Breast epithelium (tissue), 3 donors: ENCODE measurements around the gene PRKG1.

ENCODE experiments used
- POLR2A ChIP-seq: fragments of 450-650 bp; IDR thresholded peaks from one replicate; pipeline ENCODE4 v1.6.1; 2016; ENCODE audit warnings: antibody characterized with exemption, mild to moderate bottlenecking, moderate library complexity
- TF ChIP-seq, protein P1 (sequence below), 3 donors: fragments of 450-650 bp; IDR thresholded peaks; one replicate each; pipeline ENCODE4 v1.5.1; 2016 to 2017; ENCODE audit warnings: antibody characterized with exemption in 3 of 3, mild to moderate bottlenecking in 3 of 3, moderate library complexity in 3 of 3

DNA sequence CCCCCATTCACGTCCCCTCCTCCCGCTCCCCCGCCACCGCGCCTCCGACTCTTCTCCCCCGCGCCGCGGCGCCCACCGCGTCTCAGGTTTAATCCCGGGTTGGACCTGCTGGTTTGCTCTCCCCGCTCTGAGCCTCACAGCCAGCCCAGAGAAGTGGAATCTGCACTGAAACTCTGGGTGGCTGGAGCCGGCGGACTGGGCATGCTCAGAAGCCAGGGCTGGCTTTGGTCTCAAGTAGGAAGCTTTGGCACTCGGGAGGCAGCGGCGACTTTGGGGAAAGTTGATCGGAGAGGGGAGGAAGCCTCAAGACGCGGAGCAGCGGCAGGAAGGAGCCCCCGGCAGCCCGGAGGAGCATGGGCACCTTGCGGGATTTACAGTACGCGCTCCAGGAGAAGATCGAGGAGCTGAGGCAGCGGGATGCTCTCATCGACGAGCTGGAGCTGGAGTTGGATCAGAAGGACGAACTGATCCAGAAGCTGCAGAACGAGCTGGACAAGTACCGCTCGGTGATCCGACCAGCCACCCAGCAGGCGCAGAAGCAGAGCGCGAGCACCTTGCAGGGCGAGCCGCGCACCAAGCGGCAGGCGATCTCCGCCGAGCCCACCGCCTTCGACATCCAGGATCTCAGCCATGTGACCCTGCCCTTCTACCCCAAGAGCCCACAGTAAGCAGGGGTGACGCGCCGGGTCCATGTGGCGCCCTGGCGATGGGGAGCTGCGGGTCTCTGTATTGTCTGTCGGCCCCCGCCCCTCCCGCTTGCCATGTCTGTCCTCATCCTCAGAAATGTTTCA, at the start of gene PRKG1:
- TF ChIP-seq, protein P1, sequence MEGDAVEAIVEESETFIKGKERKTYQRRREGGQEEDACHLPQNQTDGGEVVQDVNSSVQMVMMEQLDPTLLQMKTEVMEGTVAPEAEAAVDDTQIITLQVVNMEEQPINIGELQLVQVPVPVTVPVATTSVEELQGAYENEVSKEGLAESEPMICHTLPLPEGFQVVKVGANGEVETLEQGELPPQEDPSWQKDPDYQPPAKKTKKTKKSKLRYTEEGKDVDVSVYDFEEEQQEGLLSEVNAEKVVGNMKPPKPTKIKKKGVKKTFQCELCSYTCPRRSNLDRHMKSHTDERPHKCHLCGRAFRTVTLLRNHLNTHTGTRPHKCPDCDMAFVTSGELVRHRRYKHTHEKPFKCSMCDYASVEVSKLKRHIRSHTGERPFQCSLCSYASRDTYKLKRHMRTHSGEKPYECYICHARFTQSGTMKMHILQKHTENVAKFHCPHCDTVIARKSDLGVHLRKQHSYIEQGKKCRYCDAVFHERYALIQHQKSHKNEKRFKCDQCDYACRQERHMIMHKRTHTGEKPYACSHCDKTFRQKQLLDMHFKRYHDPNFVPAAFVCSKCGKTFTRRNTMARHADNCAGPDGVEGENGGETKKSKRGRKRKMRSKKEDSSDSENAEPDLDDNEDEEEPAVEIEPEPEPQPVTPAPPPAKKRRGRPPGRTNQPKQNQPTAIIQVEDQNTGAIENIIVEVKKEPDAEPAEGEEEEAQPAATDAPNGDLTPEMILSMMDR (IDR thresholded peaks at IDR 0.05): no peak
- no peak for TF ChIP-seq POLR2A
